HG02884 (cell line): ENCODE results near the gene SLC7A6OS.
A peak's percentile ranks its signal among the peaks of the same experiment; 100 is the strongest.

ENCODE experiments used
- ATAC-seq: cut with Tn5 transposase; IDR thresholded peaks from one replicate; pipeline ENCODE4 v1.9.1; 2021; ENCODE audit warnings: mild to moderate bottlenecking, moderate library complexity; ENCODE audit not compliant: unreplicated experiment

The SLC7A6OS gene

GRCh38 chr16:68257906-68258800, 52.6 kb downstream of the SLC7A6OS start:
- ATAC-seq: no peak

DNA sequence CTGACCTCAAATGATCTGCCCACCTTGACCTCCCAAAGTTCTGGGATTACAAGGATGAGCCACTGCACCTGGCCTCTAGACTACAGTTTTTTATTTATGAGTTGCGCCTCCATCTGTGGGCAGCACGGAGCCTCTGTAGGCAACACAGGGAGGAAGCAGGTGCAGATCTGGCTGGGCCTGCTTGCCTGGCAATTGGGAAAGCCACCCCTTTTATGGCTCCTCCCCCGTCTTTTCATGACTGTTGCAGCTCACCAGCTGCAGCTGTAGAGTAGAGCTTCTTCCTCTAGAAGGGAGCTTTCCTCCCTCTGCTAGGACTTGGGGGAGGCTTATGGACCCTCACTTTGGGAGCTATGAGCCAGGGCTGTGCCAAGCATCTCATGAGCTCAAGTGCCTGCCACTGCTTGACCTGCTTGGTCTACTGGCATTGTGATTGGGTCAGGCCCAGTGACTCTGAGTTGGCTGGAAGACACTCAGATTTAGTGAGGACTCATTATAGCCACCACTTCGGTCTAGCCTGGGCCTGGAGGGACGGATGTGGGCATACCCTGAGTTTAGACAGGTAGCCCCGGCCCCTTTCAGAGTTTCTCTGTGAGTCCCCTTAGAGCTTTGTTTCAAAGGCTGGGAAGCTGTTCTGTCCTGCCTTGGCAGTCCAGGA, 53.4 kb downstream of the SLC7A6OS start:
- ATAC-seq: peak; percentile 49

DNA sequence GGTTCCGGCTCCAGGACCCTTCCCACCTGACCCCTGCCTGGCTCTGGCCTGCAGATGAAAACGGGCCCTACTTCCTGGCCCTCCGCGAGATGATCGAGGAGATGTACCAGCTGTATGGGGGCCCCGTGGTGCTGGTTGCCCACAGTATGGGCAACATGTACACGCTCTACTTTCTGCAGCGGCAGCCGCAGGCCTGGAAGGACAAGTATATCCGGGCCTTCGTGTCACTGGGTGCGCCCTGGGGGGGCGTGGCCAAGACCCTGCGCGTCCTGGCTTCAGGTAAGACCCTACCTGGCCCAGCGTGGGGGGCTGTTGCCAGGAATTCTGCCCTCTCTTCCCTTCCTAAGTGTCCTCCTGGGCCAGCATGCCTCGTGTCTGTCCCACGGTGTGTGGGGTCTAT, 55.0 kb downstream of the SLC7A6OS start:
- ATAC-seq: no peak

DNA sequence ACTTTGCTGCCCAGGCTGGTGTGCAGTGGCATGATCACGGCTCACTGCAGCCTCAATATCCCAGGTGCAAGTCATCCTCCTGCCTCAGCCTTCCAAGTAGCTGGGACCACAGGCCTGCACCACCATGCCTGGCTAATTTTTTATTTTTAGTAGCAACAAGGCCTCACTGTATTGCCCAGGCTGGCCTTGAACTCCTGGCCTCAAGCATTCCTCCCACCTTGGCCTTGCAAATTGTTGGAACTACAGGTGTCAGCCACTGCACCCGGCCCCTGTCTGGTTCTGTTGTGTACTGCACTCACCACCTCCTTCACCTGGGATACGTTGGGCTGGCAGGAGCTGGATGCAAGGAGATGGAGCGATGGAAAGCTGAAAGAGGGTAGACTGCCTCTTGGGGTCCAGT, 57.0 kb downstream of the SLC7A6OS start:
- no peak for ATAC-seq

GRCh38 chr16:68252383-68252782, 58.4 kb downstream of the SLC7A6OS start:
- ATAC-seq: no peak

DNA sequence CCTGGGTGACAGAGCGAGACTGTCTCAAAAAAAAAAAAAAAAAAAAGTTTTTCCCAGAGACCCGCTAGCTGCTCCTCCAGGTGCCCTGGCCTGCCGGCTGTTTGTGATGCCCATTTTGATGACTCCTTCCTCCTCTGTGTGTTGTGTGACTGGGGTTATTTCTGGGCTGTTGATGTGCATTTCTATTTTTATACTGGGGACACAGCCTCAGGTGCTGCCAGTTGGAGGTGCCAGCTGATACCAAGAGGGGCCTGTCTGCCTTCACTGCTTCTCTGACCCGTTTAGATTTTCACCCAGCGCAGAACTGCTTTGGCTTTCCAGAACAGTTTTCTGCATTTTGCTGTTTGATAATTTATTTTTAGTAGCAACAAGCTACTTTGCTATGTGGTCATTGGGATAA, 58.9 kb downstream of the SLC7A6OS start:
- no peak for ATAC-seq

GRCh38 chr16:68250951-68251350, 59.8 kb downstream of the SLC7A6OS start:
- no peak for ATAC-seq

- ATAC-seq: no peak
Measured at GRCh38 chr16:68249371-68249770, 61.4 kb downstream of the SLC7A6OS start.
